Measurements from ENCODE around the gene PELI1.

DNA sequence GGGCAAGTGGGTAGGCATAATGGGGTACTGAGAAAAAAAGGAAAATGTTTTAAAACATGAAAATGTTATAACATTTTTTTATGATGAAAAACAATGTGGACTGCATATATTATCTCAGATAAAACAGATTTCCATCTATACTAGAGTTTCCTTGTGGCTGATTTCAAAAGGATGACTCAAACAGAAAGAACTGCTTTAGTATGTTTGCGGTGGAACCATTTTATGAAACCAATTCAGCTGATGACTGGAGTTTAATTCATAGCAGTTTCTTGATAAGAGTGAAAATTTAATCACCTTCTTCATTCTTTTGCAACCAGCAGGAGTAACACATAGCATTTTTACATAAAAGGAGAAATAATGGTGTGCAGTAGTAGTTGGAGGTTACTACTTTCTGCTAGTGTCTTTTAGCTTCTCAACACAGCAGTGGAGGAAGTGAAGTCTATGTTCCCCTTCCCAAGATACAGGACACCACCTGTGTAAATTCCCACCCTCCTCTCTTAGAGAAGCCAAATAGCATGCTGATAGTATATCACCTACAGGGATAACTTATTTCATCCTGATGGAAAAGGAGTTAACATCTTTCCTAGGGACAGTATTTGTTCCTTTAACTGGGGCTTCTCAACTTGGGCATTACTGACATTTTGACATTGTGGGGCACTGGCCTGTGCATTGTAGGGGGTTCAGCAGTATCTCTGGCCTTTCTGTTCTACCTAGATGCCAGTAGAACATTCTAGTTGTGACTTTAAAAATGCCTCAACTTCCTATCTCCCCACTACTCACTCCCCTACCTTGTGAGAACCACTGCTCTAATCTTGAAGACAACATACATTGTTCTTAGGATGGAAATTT, 29.9 kb downstream of the PELI1 start:
- TF ChIP-seq, protein P1, sequence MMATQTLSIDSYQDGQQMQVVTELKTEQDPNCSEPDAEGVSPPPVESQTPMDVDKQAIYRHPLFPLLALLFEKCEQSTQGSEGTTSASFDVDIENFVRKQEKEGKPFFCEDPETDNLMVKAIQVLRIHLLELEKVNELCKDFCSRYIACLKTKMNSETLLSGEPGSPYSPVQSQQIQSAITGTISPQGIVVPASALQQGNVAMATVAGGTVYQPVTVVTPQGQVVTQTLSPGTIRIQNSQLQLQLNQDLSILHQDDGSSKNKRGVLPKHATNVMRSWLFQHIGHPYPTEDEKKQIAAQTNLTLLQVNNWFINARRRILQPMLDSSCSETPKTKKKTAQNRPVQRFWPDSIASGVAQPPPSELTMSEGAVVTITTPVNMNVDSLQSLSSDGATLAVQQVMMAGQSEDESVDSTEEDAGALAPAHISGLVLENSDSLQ (IDR thresholded peaks at IDR 0.05): no peak
- TF ChIP-seq TARDBP (IDR thresholded peaks at IDR 0.05) (no peak), BHLHE40 (IDR thresholded peaks at IDR 0.05; ENCODE audit: borderline replicate concordance) (no peak)

All from HEK293T (cell line).